GM12865 (cell line): ENCODE results near the gene ANKZF1.
"Not testable (repeated sequence)": the region's sequence is repeated elsewhere in the genome, so short reads cannot be mapped to it uniquely, and the experiment has no call there.

Experiments
- DNase-seq: peaks from one replicate; pipeline ENCODE4 v3.0.0; 2010; ENCODE audit warnings: low read depth
- H3K4me3 ChIP-seq: 2 replicates; pipeline ENCODE4 v1.5.1; 2011; ENCODE audit warnings: mild to moderate bottlenecking, low read depth, low read length, control low read depth
- TF ChIP-seq, protein P1 (sequence below): IDR thresholded peaks from 2 replicates; pipeline ENCODE4 v1.5.1; 2011; ENCODE audit warnings: low read length, control low read depth, low read depth, inconsistent platforms; ENCODE audit not compliant: insufficient read depth; ENCODE audit errors: missing control alignments

The ANKZF1 gene

DNA sequence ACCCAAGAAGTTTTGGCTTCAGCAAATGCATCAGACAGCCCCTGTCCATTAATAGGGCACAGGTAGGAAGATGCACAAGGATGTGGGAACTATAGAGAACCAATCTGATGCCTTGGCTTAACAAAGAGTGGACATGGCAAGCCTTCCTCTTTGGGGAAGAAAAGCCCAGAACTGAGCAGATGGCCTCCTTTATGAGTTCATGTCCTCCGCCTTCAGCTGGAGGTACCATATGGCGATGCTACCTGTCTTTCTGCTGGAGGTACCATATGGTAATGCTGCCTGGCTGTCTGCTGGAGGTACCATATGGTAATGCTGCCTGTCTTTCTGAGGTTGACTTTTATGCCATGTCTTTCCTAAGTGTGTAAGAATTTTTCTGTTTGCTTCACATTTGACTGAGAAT is 45.5 kb upstream of the ANKZF1 start:
- no peak overlapping the region for H3K4me3 ChIP-seq
- no peak for DNase-seq
- TF ChIP-seq, protein P1, sequence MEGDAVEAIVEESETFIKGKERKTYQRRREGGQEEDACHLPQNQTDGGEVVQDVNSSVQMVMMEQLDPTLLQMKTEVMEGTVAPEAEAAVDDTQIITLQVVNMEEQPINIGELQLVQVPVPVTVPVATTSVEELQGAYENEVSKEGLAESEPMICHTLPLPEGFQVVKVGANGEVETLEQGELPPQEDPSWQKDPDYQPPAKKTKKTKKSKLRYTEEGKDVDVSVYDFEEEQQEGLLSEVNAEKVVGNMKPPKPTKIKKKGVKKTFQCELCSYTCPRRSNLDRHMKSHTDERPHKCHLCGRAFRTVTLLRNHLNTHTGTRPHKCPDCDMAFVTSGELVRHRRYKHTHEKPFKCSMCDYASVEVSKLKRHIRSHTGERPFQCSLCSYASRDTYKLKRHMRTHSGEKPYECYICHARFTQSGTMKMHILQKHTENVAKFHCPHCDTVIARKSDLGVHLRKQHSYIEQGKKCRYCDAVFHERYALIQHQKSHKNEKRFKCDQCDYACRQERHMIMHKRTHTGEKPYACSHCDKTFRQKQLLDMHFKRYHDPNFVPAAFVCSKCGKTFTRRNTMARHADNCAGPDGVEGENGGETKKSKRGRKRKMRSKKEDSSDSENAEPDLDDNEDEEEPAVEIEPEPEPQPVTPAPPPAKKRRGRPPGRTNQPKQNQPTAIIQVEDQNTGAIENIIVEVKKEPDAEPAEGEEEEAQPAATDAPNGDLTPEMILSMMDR, result no peak

DNA sequence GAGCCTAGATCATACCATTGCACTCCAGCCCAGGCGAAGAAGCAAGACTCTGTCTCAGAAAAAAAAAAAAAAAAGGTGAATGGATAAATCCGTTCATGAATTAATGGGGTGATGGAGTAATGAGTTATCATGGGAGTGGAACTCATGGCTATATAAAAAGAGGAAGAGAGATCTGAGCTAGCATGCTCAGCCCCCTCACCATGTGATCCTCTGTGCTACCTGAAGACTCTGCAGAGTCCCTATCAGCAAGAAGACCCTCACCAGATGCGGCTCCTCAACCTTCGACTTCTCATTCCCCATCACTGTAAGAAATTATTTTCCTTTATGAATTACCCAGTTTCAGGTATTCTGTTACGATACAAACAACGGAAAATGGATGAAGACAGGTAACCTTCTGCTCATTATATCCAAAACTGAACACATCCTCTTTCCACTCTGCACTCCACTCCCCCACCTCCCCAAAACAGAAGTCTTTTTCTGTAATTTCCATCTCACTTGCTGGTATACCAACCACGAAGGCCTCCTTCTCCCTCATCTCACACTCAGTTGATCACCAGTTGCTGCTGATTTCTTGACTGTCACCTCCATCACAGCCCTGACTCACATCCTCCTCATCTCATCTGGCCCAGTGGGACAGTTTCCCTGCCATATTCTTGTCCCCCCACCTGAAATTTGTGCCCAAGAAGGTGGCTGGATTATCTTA is 42.7 kb upstream of the ANKZF1 start:
- no peak for DNase-seq
- no peak overlapping the region for H3K4me3 ChIP-seq
- TF ChIP-seq, protein P1, result no peak

DNA sequence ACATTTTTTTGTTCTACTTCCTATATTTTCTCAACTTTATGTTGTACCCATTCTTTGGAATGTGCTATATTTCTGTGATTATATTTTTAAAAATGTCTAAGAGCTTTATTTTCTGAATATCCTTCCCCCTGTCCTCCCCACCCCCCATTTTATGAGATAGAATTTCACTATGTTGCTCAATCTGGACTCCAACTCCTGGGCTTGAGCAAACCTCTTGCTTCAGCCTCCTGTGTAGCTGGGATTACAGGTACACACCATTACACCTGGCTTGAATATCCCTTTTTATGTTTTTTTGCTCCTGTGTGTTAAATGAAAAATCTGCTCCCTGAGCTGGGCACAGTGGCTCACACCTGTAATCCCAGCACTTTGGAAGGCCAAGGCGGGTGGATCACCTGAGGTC is 32.2 kb upstream of the ANKZF1 start:
- DNase-seq, result no peak
- TF ChIP-seq, protein P1, result no peak
- no peak overlapping the region for H3K4me3 ChIP-seq

DNA sequence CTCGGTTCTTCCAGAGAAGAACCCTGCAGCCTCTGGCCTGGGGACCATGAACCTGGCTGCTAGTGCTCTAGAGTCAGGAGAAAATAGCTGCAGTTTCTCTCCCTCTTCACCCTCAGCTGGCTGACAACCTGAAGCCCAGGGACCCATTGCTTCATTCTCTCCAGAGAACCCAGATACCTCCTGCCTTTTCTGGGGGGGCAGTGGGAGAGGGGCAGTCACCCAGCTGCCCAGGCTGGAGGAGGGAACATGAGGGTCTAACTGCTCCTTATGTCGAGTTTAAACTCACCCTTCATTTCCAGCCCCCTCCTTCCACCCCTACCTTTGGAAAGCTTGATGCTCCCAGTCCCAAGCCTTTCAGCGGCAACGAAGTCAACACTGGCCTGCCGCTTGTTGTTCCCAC is 30.6 kb upstream of the ANKZF1 start:
- TF ChIP-seq, protein P1, result no peak
- no peak for DNase-seq
- H3K4me3 ChIP-seq, result no peak overlapping the region

DNA sequence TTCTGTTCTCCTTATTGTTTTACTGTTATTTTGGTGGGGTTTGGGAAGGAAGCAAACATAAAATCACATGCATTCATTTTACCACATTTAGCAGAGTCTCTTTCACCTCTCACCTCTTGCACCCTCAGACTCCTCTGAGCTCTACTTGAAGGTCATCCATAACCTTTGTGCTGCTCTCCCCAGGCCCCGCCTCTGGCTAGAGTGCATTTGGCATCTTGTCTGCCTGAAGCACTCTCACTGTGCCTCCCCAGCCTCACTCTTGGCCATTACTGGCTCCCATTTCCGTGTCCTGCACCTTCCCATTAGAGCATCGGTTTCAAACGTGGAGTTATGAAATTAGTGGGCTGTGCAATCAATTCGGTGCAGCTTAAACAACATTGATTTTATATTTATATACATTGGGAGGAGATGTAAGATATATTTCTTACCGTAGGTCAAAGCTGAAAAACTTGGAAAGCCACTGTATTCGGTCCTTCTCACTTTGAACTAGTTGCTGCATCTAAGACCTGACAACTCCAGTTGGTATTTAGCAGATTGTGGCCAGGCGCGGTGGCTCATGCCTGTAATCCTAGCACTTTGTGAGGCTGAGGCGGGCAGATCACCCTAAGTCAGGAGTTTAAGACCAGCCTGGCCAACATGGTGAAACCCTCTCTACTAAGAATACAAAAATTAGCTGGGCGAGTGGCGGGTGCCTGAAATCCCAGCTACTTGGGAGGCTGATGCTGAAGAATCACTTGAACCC is 30.0 kb upstream of the ANKZF1 start:
- H3K4me3 ChIP-seq, result no peak overlapping the region
- DNase-seq, result no peak
- TF ChIP-seq, protein P1, result no peak

DNA sequence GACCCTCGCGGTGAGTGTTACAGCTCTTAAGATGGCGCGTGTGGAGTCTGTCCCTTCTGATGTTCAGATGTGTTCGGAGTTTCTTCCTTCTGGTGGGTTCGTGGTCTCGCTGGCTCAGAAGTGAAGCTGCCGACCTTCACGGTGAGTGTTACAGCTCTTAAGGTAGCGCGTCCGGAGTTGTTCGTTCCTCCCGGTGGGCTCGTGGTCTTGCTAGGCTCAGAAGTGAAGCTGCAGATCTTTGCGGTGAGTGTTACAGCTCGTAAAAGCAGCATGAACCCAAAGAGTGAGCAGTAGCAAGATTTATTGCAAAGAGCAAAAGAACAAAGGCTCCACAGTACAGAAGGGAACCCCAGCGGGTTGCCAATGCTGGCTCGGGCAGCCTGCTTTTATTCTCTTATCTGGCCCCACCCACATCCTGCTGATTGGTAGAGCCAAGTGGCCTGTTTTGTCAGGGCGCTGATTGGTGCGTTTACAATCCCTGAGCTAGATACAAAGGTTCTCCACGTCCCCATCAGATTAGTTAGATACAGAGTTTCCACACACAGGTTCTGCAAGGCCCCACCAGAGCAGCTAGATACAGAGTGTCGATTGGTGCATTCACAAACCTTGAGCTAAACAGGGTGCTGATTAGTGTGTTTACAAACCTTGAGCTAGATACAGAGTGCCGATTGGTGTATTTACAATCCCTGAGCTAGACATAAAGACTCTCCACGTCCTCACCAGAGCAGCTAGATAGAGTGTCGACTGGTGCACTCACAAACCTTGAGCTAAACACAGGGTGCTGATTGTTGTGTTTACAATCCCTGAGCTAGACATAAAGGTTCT is 28.9 kb upstream of the ANKZF1 start:
- DNase-seq, H3K4me3 ChIP-seq: not testable (repeated sequence)

DNA sequence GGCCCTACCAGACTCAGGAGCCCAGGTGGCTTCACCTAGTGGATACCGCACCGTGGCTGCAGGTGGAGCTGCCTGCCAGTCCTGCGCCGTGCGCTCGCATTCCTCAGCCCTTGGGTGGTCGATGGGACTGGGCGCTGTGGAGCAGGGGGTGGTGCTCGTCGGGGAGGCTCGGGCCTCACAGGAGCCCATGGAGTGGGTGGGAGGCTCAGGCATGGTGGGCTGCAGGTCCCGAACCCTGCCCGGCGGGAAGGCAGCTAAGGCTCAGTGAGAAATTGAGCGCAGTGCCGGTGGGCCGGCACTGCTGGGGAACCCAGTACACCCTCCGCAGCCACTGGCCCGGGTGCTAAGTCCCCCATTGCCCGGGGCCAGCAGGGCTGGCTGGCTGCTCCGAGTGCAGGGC is 28.3 kb upstream of the ANKZF1 start:
- not testable (repeated sequence) for DNase-seq

More for the DNA sequence above, 28.3 kb upstream of the ANKZF1 start:
- H3K4me3 ChIP-seq, result not testable (repeated sequence)
